Osteoblast (primary cell): ENCODE results near the gene ERVW-1. TPM values are rescaled to one million over a fixed set of nuclear protein-coding genes. Genes with fewer than 3 reads are reported as not detected.

ENCODE experiments used
- DNase-seq: peaks from one replicate; pipeline ENCODE4 v3.0.0; 2011; ENCODE audit warnings: low spot score, mixed read lengths; ENCODE audit not compliant: insufficient read length; ENCODE audit errors: missing footprints
- H2AFZ ChIP-seq: 2 replicates; pipeline ENCODE4 v1.6.0; 2011; ENCODE audit warnings: mild to moderate bottlenecking, low read length
- H3K27ac ChIP-seq: 2 replicates; pipeline ENCODE4 v1.5.1; 2011; ENCODE audit warnings: mild to moderate bottlenecking, low read depth, low read length, moderate library complexity
- H3K27me3 ChIP-seq: 2 replicates; pipeline ENCODE4 v1.6.0; 2012; ENCODE audit warnings: mild to moderate bottlenecking, control low read depth, inconsistent platforms, low read length, moderate library complexity; ENCODE audit not compliant: insufficient read depth
- H3K36me3 ChIP-seq: 2 replicates; pipeline ENCODE4 v1.5.1; 2011; ENCODE audit warnings: mild to moderate bottlenecking, low read length, control low read depth, moderate library complexity; ENCODE audit not compliant: insufficient read depth
- H3K4me1 ChIP-seq: 2 replicates; pipeline ENCODE4 v1.5.1; 2011; ENCODE audit warnings: mild to moderate bottlenecking, low read length, control low read depth, moderate library complexity; ENCODE audit not compliant: insufficient read depth
- H3K4me2 ChIP-seq: 2 replicates; pipeline ENCODE4 v1.6.0; 2011; ENCODE audit warnings: mild to moderate bottlenecking, low read length; ENCODE audit not compliant: insufficient read depth
- H3K4me3 ChIP-seq: fragments of 200-600 bp; sonication (generic); 3 replicates; pipeline ENCODE4 v1.5.1; 2012; ENCODE audit warnings: mild to moderate bottlenecking, low read length, inconsistent platforms; ENCODE audit not compliant: insufficient read depth
- H3K79me2 ChIP-seq: 2 replicates; pipeline ENCODE4 v1.6.0; 2012; ENCODE audit warnings: mild to moderate bottlenecking, low read length, control low read depth, inconsistent platforms; ENCODE audit not compliant: insufficient read depth
- H3K9me3 ChIP-seq: 2 replicates; pipeline ENCODE4 v1.5.1; 2011; ENCODE audit warnings: low read depth, low read length, control low read depth
- H4K20me1 ChIP-seq: 2 replicates; pipeline ENCODE4 v1.6.0; 2012; ENCODE audit warnings: mild to moderate bottlenecking, low read length, control low read depth; ENCODE audit not compliant: insufficient read depth
- total RNA-seq: library from RNA; depleted of rRNA; stranded (reverse); fragments of >200 nt; gene quantifications from 2 replicates; pipeline ENCODE4 v1.2.3, GENCODE V29; 2012
- TF ChIP-seq, protein P1 (sequence below): IDR thresholded peaks from 2 replicates; pipeline ENCODE4 v1.5.1; 2011; ENCODE audit warnings: mild to moderate bottlenecking, low read depth, low read length, moderate library complexity; ENCODE audit errors: extremely low read depth

The ERVW-1 gene
- total RNA-seq, 1 donor = not detected

GRCh38 chr7:92460510-92460909 is 17.2 kb downstream of the ERVW-1 start:
- TF ChIP-seq, protein P1, sequence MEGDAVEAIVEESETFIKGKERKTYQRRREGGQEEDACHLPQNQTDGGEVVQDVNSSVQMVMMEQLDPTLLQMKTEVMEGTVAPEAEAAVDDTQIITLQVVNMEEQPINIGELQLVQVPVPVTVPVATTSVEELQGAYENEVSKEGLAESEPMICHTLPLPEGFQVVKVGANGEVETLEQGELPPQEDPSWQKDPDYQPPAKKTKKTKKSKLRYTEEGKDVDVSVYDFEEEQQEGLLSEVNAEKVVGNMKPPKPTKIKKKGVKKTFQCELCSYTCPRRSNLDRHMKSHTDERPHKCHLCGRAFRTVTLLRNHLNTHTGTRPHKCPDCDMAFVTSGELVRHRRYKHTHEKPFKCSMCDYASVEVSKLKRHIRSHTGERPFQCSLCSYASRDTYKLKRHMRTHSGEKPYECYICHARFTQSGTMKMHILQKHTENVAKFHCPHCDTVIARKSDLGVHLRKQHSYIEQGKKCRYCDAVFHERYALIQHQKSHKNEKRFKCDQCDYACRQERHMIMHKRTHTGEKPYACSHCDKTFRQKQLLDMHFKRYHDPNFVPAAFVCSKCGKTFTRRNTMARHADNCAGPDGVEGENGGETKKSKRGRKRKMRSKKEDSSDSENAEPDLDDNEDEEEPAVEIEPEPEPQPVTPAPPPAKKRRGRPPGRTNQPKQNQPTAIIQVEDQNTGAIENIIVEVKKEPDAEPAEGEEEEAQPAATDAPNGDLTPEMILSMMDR = no peak
- Histone ChIP-seq H3K4me1 (no peaks in the 10 kb centered on the region), H3K4me2 (no peak overlapping the region), H3K27me3 (no peaks in the 10 kb centered on the region), H3K27ac (no peak overlapping the region), H3K9me3 (no peaks in the 10 kb centered on the region), H3K36me3 (peaks cover 19% of the 10 kb centered on the region), H3K4me3 (no peak overlapping the region), H3K79me2 (no peaks in the 10 kb centered on the region), H2AFZ (no peak overlapping the region), H4K20me1 (no peaks in the 10 kb centered on the region)
- DNase-seq = no peak

DNA sequence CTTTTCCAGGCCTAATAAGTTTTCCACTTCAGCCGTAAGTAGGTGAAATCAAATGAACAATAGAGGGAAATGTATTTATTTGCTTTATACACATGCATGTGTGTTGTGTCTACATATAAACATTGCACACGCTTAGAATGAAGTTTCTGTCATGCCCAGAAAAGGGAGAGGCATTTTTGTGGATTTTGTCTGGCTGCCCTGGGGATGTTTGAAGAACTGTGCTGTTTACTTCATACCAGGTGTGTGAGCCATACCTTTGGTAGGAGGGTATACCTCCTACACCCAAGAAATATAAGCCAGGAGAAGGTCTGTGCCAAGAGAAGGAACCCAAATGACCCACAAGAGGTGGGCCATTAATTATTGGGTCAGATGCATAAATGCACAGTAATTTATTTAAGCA is 17.6 kb downstream of the ERVW-1 start:
- Histone ChIP-seq H3K27me3 (no peaks in the 10 kb centered on the region), H3K4me2 (no peak overlapping the region), H2AFZ (no peak overlapping the region), H3K9me3 (no peaks in the 10 kb centered on the region), H3K27ac (no peak overlapping the region), H4K20me1 (no peaks in the 10 kb centered on the region), H3K4me3 (no peak overlapping the region), H3K36me3 (peaks cover 23% of the 10 kb centered on the region), H3K79me2 (no peaks in the 10 kb centered on the region), H3K4me1 (no peaks in the 10 kb centered on the region)
- TF ChIP-seq, protein P1 = no peak
- DNase-seq = no peak

GRCh38 chr7:92456236-92456635 is 21.5 kb downstream of the ERVW-1 start:
- H4K20me1 ChIP-seq = peaks cover 3% of the 10 kb centered on the region
- no peaks in the 10 kb centered on the region for H3K9me3 ChIP-seq
- TF ChIP-seq, protein P1 = no peak
- H3K4me1 ChIP-seq = no peaks in the 10 kb centered on the region
- H3K4me2 ChIP-seq = no peak overlapping the region
- H3K36me3 ChIP-seq = peaks cover 60% of the 10 kb centered on the region
- H3K27me3 ChIP-seq = no peaks in the 10 kb centered on the region
- H3K79me2 ChIP-seq = peaks cover 14% of the 10 kb centered on the region
- H3K27ac ChIP-seq = peak overlapping the region; percentile 30
- no peak overlapping the region for H3K4me3 ChIP-seq
- H2AFZ ChIP-seq = no peak overlapping the region
- DNase-seq = no peak

DNA sequence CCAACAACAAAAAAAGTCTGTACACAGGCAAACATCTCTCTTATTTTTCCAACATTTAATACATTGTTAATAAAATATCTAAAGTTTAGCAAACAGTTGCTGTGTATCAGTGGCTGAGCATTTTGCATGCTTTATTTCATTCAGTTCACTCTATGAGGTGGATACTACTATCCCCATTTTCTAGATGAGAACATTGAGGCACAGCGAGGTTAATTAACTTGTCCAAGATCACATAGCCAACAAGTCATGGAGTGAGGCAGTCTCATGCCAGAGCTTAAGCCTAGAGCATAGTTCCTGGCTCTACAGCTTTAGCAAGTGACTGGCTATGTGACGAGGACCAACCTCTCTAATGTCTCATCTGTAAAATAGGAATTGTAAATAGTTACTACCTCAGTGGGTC is 26.1 kb downstream of the ERVW-1 start:
- TF ChIP-seq, protein P1 = no peak
- peaks cover 7% of the 10 kb centered on the region for H3K4me1 ChIP-seq
- no peaks in the 10 kb centered on the region for H3K9me3 ChIP-seq
- peaks cover 3% of the 10 kb centered on the region for H4K20me1 ChIP-seq
- H3K4me3 ChIP-seq = no peak overlapping the region
- H3K27me3 ChIP-seq = no peaks in the 10 kb centered on the region
- DNase-seq = no peak
- H2AFZ ChIP-seq = no peak overlapping the region
- H3K79me2 ChIP-seq = peaks cover 46% of the 10 kb centered on the region
- peaks cover 69% of the 10 kb centered on the region for H3K36me3 ChIP-seq
- H3K4me2 ChIP-seq = no peak overlapping the region
- no peak overlapping the region for H3K27ac ChIP-seq
